22Rv1 (cell line): ENCODE data around the gene AFAP1L2.

Experiments used
- ZFX ChIP-seq: fragments of 450-650 bp; IDR thresholded peaks from 2 replicates; pipeline ENCODE4 v1.6.1; 2017; ENCODE audit warnings: antibody characterized with exemption, borderline replicate concordance
- TF ChIP-seq, protein P1 (sequence below): fragments of 450-650 bp; IDR thresholded peaks from 2 replicates; pipeline ENCODE4 v1.5.1; 2017; ENCODE audit warnings: mild to moderate bottlenecking

DNA sequence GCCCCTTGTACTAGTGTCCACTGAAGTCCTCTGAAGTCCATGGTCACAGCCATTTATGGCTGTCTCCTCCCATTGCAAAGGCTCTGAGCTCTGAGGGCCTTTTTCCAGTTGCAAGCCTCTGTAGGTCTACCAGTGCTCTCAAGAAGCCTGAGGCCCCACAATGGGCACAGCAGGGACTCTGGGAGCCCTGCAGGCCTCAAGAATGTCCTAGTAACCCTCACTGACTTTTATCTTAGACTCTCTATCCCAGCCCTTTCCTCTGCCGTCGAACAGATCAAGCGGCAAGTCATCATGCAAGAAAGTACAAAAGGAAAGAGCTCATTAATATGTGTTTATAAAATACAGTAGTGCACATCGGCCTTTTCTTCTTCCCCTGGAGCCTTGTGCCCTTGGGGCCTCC, 141.8 kb downstream of the AFAP1L2 start:
- TF ChIP-seq, protein P1, sequence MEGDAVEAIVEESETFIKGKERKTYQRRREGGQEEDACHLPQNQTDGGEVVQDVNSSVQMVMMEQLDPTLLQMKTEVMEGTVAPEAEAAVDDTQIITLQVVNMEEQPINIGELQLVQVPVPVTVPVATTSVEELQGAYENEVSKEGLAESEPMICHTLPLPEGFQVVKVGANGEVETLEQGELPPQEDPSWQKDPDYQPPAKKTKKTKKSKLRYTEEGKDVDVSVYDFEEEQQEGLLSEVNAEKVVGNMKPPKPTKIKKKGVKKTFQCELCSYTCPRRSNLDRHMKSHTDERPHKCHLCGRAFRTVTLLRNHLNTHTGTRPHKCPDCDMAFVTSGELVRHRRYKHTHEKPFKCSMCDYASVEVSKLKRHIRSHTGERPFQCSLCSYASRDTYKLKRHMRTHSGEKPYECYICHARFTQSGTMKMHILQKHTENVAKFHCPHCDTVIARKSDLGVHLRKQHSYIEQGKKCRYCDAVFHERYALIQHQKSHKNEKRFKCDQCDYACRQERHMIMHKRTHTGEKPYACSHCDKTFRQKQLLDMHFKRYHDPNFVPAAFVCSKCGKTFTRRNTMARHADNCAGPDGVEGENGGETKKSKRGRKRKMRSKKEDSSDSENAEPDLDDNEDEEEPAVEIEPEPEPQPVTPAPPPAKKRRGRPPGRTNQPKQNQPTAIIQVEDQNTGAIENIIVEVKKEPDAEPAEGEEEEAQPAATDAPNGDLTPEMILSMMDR = no peak
- TF ChIP-seq ZFX = no peak
